ENCODE measurements around the gene REEP1. TPM values are rescaled to one million over a fixed set of nuclear protein-coding genes. Genes with fewer than 3 reads are reported as not detected.

The REEP1 gene
- total and polyA plus RNA-seq, 9 of the 15 experiments (the other 6 are each of a cell fraction or from before 2014, with no cell fraction given), result 0.11 to 0.67 (median 0.13) TPM

GRCh38 chr2:86309966-86310365, 27.5 kb downstream of the REEP1 start:
- Histone ChIP-seq H3K4me3 (no peak overlapping the region), H3K9me1 (ENCODE audit: control insufficient read depth, insufficient read depth, low read length) (no peaks in the 10 kb centered on the region), H3K27ac (ENCODE audit: extremely low read depth, low read depth, low read length) (no peak overlapping the region), H2AFZ (ENCODE audit: low read depth, low read length) (no peak overlapping the region), H3K36me3 (ENCODE audit: control insufficient read depth, insufficient read depth, low read length) (no peaks in the 10 kb centered on the region), H3K27me3 (ENCODE audit: control insufficient read depth in 2 of 2, insufficient read depth in 2 of 2, low read length in 2 of 2) (peaks cover 15 to 71% of the 10 kb centered on the region in 2 experiments; a peak in 4 of 5 replicates), H4K20me1 (replicated peaks; ENCODE audit: control insufficient read depth, insufficient read depth, low read length) (no peaks in the 10 kb centered on the region), H3K4me1 (replicated peaks in 1 of 2; ENCODE audit: control insufficient read depth in 2 of 2, insufficient read depth in 2 of 2, low read length in 2 of 2) (no peaks in the 10 kb centered on the region), H3K79me2 (ENCODE audit: control insufficient read depth, insufficient read depth, low read length) (no peaks in the 10 kb centered on the region), H3K9ac (ENCODE audit: insufficient read depth in 1 of 2, low read depth in 2 of 2, low read length in 2 of 2) (no peak overlapping the region), H3K4me2 (ENCODE audit: insufficient read depth, low read length) (no peak overlapping the region), H3K9me3 (replicated peaks; ENCODE audit: control insufficient read depth, insufficient read depth, low read depth, low read length) (no peaks in the 10 kb centered on the region)
- in situ Hi-C loops (cut with MboI) (no loop called here), intact Hi-C loops (cut with micrococcal nuclease) (no loop called here)
- ChIA-PET CTCF (ENCODE audit: low intra/inter-chr PET ratio) (no interaction called here), POLR2A (interaction anchor here (0.8 kb wide), 1 partner anchor 60 kb away, joined by 3 read pairs; no protein-coding TSS in a partner anchor)
- FAIRE-seq (no peak), DNase-seq (ENCODE audit: extremely low read depth in 1 of 4, low spot score in 3 of 4) (no peak), ATAC-seq (no peak)
- BruUV-seq (replicated peaks), result no TSS peak
- WGBS (ENCODE audit: insufficient coverage, low coverage, missing lambda C conversion rate), result 2% methylated on average over 5 of the region's 5 CpGs
- TF ChIP-seq MAFK (IDR thresholded peaks at IDR 0.05; ENCODE audit: low read length) (no peak), ZNF764 (CRISPR knock-in tag; IDR thresholded peaks at IDR 0.05; ENCODE audit: low read depth) (0 out of 2 replicates have a peak, but pooled peaks have one; percentile 38), FOXJ2 (tag; IDR thresholded peaks at IDR 0.05) (no peak), RAD51 (IDR thresholded peaks at IDR 0.05; ENCODE audit: borderline replicate concordance, low read depth) (no peak), RAD21 (CRISPR knock-in tag; conservative IDR thresholded peaks at IDR 0.05 in 1 of 2, IDR thresholded peaks at IDR 0.05 in 1 of 2) (0 out of 4 replicates have a peak, but pooled peaks have one; percentile 16 to 29), TAF9B (IDR thresholded peaks at IDR 0.05; ENCODE audit: partially characterized antibody) (no peak), MITF (IDR thresholded peaks at IDR 0.05) (no peak), TRIM24 (IDR thresholded peaks at IDR 0.05) (no peak), CTCF (IDR thresholded peaks at IDR 0.05 in 2 of 3, conservative IDR thresholded peaks at IDR 0.05 in 1 of 3; ENCODE audit: insufficient read depth in 2 of 3, low read depth in 1 of 3, low read length in 3 of 3) (0 out of 6 replicates have a peak, but pooled peaks of 1 of the 3 experiments have one; percentile 3)
